DMS153 treated with DMSO at 0.1 percent for 48 hours (cell line): ENCODE measurements around the gene KLRC3.
"Not testable (repeated sequence)": the region's sequence is repeated elsewhere in the genome, so short reads cannot be mapped to it uniquely, and the experiment has no call there.

Experiments
- DNase-seq: peaks from one replicate; lab custom pipeline; 2025; ENCODE audit not compliant: unreplicated experiment; lab: John Stamatoyannopoulos, UW

Gene KLRC3

GRCh38 chr12:10404798-10405197 is 15.6 kb downstream of the KLRC3 start:
- no peak for DNase-seq

- DNase-seq: no peak
Measured at GRCh38 chr12:10400829-10401228, 19.6 kb downstream of the KLRC3 start.

- no peak for DNase-seq
Measured at GRCh38 chr12:10398168-10398567, 22.2 kb downstream of the KLRC3 start.

- DNase-seq: no peak
Measured at GRCh38 chr12:10397296-10397695, 23.1 kb downstream of the KLRC3 start.

GRCh38 chr12:10396176-10396575 is 24.2 kb downstream of the KLRC3 start:
- not testable (repeated sequence) for DNase-seq

GRCh38 chr12:10395390-10395998 is 24.9 kb downstream of the KLRC3 start:
- peak; percentile 80 for DNase-seq

- not testable (repeated sequence) for DNase-seq
Measured at GRCh38 chr12:10394531-10395152, 25.8 kb downstream of the KLRC3 start.

- DNase-seq: no peak
Measured at GRCh38 chr12:10393291-10393690, 27.1 kb downstream of the KLRC3 start.

GRCh38 chr12:10392394-10392930 is 27.9 kb downstream of the KLRC3 start:
- peak; percentile 51 for DNase-seq

GRCh38 chr12:10390991-10391390 is 29.4 kb downstream of the KLRC3 start:
- DNase-seq: not testable (repeated sequence)

- DNase-seq: no peak
Measured at GRCh38 chr12:10389904-10390303, 30.5 kb downstream of the KLRC3 start, which contains the start of gene KLRK1. KLRK1 (minus strand) TSS chr12:10390041; CDS start chr12:10388810, 1,231 bp downstream.

GRCh38 chr12:10388624-10389413 is 31.6 kb downstream of the KLRC3 start:
- no peak for DNase-seq

- DNase-seq: not testable (repeated sequence)
Measured at GRCh38 chr12:10387498-10387897, 32.9 kb downstream of the KLRC3 start.

GRCh38 chr12:10386857-10387256 is 33.5 kb downstream of the KLRC3 start:
- DNase-seq: no peak

GRCh38 chr12:10385166-10385613 is 35.2 kb downstream of the KLRC3 start:
- DNase-seq: no peak

- DNase-seq: no peak
Measured at GRCh38 chr12:10384191-10384590, 36.2 kb downstream of the KLRC3 start.

- no peak for DNase-seq
Measured at GRCh38 chr12:10381928-10382628, 38.3 kb downstream of the KLRC3 start.

- not testable (repeated sequence) for DNase-seq
Measured at GRCh38 chr12:10378737-10379136, 41.7 kb downstream of the KLRC3 start.

GRCh38 chr12:10374624-10375018 is 45.8 kb downstream of the KLRC3 start:
- DNase-seq: no peak

- DNase-seq: no peak
Measured at GRCh38 chr12:10372559-10372958, 47.8 kb downstream of the KLRC3 start.
